ENCODE measurements around the gene EME2. TPM values are rescaled to one million over a fixed set of nuclear protein-coding genes. Genes with fewer than 3 reads are reported as not detected.

Gene EME2
- total RNA-seq, 1 experiment from 2014 or later = 36.3 TPM

DNA sequence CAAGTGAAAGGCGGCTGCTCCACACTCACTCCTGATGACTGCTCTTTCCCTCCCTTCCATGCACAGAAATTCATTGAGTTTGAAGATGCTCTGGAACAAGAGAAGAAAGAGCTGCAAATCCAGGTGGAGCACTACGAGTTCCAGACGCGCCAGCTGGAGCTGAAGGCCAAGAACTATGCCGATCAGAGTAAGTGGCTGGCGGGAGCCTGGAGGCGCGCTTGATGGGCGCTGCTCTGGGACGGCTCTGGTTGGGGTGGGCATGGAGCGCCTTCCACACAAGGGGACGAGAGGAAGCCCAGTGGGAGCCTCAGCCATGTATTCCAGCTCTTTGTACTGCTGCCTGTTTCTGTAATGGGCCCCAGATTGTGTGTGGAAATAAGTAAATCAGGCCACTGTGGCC is 48.1 kb upstream of the EME2 start:
- Histone ChIP-seq H3K9me3 (ENCODE audit: control insufficient read depth in 1 of 2, insufficient read depth in 1 of 2, low read depth in 1 of 2, low read length in 2 of 2) (no peaks in the 10 kb centered on the region), H3K4me2 (ENCODE audit: low read length) (no peak overlapping the region), H3K36me3 (ENCODE audit: control insufficient read depth in 1 of 2, insufficient read depth in 2 of 2, low read length in 2 of 2) (peaks cover 0 to 6% of the 10 kb centered on the region in 2 experiments; a peak in 2 of 4 replicates), H2AFZ (ENCODE audit: low read depth, low read length, poor library complexity, severe bottlenecking) (no peak overlapping the region), H4K20me1 (ENCODE audit: insufficient read depth) (no peaks in the 10 kb centered on the region; the same call in 1 of the 2 replicates), H3K27me3 (ENCODE audit: insufficient read depth, low read length) (no peaks in the 10 kb centered on the region), H3K4me1 (ENCODE audit: control insufficient read depth in 1 of 2, insufficient read depth in 2 of 2, low read length in 2 of 2) (peaks cover 38 to 47% of the 10 kb centered on the region in 2 experiments), H3K4me3 (replicated peaks in 1 of 2; ENCODE audit: low read depth in 1 of 2, low read length in 2 of 2) (no peak overlapping the region), H3K9ac (ENCODE audit: low read length) (no peak overlapping the region), H3K9me2 (ENCODE audit: insufficient read depth) (no peaks in the 10 kb centered on the region), H3K79me2 (ENCODE audit: insufficient read depth, low read length) (peaks cover 46% of the 10 kb centered on the region), H3K27ac (ENCODE audit: low read depth, low read length) (no peak overlapping the region)
- ATAC-seq (no peak), DNase-seq (ENCODE audit: low read depth, low spot score) (no peak)
- POLR2A ChIA-PET = no interaction called here
- CTCF ChIA-PET = interaction anchor here (1.3 kb wide), 1 partner anchor 9 kb away, joined by 4 read pairs; no protein-coding TSS in a partner anchor
- TF ChIP-seq, protein P1, sequence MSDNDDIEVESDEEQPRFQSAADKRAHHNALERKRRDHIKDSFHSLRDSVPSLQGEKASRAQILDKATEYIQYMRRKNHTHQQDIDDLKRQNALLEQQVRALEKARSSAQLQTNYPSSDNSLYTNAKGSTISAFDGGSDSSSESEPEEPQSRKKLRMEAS (IDR thresholded peaks at IDR 0.05) = no peak
- TF ChIP-seq ZBTB33 (IDR thresholded peaks at IDR 0.05; ENCODE audit: extremely low read depth, insufficient replicate concordance, low read length) = no peak
- TF ChIP-seq, protein P2, sequence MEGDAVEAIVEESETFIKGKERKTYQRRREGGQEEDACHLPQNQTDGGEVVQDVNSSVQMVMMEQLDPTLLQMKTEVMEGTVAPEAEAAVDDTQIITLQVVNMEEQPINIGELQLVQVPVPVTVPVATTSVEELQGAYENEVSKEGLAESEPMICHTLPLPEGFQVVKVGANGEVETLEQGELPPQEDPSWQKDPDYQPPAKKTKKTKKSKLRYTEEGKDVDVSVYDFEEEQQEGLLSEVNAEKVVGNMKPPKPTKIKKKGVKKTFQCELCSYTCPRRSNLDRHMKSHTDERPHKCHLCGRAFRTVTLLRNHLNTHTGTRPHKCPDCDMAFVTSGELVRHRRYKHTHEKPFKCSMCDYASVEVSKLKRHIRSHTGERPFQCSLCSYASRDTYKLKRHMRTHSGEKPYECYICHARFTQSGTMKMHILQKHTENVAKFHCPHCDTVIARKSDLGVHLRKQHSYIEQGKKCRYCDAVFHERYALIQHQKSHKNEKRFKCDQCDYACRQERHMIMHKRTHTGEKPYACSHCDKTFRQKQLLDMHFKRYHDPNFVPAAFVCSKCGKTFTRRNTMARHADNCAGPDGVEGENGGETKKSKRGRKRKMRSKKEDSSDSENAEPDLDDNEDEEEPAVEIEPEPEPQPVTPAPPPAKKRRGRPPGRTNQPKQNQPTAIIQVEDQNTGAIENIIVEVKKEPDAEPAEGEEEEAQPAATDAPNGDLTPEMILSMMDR (IDR thresholded peaks at IDR 0.05 in 2 of 3, conservative IDR thresholded peaks at IDR 0.05 in 1 of 3; ENCODE audit: borderline replicate concordance in 1 of 3, insufficient read depth in 1 of 3, low read depth in 2 of 3, low read length in 2 of 3) = no peak
- no peak for TF ChIP-seq ELF1 (IDR thresholded peaks at IDR 0.05; ENCODE audit: borderline replicate concordance, low read depth)
- TF ChIP-seq TCF7L2 (IDR thresholded peaks at IDR 0.05; ENCODE audit: borderline replicate concordance, extremely low read depth, insufficient read depth, insufficient read length) = no peak
- no peak for TF ChIP-seq POLR2AphosphoS5 (IDR thresholded peaks at IDR 0.05; ENCODE audit: low read depth, low read length)
- no peak for TF ChIP-seq ZNF274 (IDR thresholded peaks at IDR 0.05; ENCODE audit: low read depth, low read length)
- TF ChIP-seq CEBPB (IDR thresholded peaks at IDR 0.05; ENCODE audit: low read depth) = no peak
- no peak for TF ChIP-seq SP1 (IDR thresholded peaks at IDR 0.05; ENCODE audit: low read depth)
- TF ChIP-seq SIN3A (IDR thresholded peaks at IDR 0.05; ENCODE audit: low read depth) = no peak
- no peak for TF ChIP-seq EZH2 (IDR thresholded peaks at IDR 0.05)
- no peak for TF ChIP-seq JUND (IDR thresholded peaks at IDR 0.05)
- no peak for TF ChIP-seq RAD21 (IDR thresholded peaks at IDR 0.05; ENCODE audit: low read depth)
- no peak for TF ChIP-seq EGR1 (IDR thresholded peaks at IDR 0.05; ENCODE audit: low read depth)
- TF ChIP-seq REST (IDR thresholded peaks at IDR 0.05; ENCODE audit: low read depth) = no peak
- no peak for TF ChIP-seq ZFX (IDR thresholded peaks at IDR 0.05)
- no peak for TF ChIP-seq SRF (IDR thresholded peaks at IDR 0.05; ENCODE audit: low read depth)
- TF ChIP-seq EZH2phosphoT487 (IDR thresholded peaks at IDR 0.05; ENCODE audit: borderline replicate concordance) = no peak
- no peak for TF ChIP-seq YY1 (IDR thresholded peaks at IDR 0.05; ENCODE audit: extremely low read depth, insufficient replicate concordance, low read depth, low read length)
- no TSS peak for BruUV-seq (replicated peaks)
- intact Hi-C loops (cut with micrococcal nuclease) = no loop called here
- RAD21 ChIA-PET (ENCODE audit: low non-redundant PET in 1 of 2, low total read pairs in 2 of 2, uncharacterized antibody in 2 of 2, unreplicated experiment in 2 of 2) = no interaction called here
